Peyer's patch (tissue), 4 donors: ENCODE data around the gene MTF1.

Source experiments
- CTCF ChIP-seq, 6 experiments: fragments of 450-650 bp in 4 of 6; fragments of 200-600 bp in 2 of 6; sonication (generic) in 1 of 6; IDR thresholded peaks; one replicate each; pipeline ENCODE4 v1.5.1; 2017 to 2019; ENCODE audit warnings: antibody characterized with exemption in 6 of 6, mild to moderate bottlenecking in 3 of 6, moderate library complexity in 1 of 6
- POLR2A ChIP-seq, 2 donors: fragments of 450-650 bp; IDR thresholded peaks; one replicate each; pipeline ENCODE4 v1.5.1; 2017; ENCODE audit warnings: antibody characterized with exemption in 2 of 2, mild to moderate bottlenecking in 2 of 2, moderate library complexity in 2 of 2

GRCh38 chr1:37875833-37876232 lies 16.4 kb upstream of the MTF1 start:
- TF ChIP-seq CTCF (IDR thresholded peaks at IDR 0.05) (no peak), POLR2A (IDR thresholded peaks at IDR 0.05) (no peak)
